ENCODE data around the gene TEX14.
"Not testable (repeated sequence)": the region's sequence is repeated elsewhere in the genome, so short reads cannot be mapped to it uniquely, and the experiment has no call there.

The TEX14 gene

DNA sequence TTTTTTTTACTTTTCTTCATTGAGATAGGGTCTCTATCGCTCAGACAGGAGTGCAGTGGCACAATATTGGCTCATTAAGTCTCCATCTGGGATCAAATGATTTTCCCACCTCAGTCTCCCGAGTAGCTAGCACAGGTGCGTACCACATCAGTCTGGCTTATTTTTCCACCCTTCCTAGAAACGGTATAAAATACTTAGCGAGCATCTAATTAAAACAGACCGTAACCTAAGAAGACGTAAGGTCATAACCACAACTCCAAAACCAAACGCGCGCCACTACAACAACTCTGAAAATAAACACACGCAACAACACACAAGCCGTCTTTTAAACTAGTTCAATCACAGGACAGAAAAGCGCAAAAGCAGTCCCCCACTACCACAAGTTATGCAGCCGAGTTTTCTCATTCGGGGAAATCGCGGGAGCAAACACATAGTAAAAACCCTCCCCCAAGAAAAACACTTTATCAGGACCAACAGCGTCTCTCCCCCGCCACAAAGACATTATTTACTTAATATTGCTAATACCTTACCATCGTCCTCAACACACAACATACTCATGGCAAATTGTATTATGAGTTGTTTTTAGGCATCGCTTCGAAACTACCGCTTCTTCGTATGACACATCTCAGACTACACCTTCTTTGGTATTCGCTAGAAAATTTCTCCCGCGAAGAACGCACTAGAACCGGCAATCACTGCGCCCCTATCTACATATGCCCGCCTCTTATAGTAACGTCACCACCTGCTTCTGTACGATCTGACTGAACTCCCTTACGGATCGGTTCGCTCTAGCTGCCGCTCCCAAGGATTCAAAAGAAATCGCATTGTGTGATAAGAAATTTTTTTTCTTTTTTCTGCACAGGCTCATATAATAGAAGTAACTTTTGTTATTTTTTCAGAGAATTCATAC, 32.8 kb downstream of the TEX14 start:
- Histone ChIP-seq H3K36me3 (ENCODE audit: control insufficient read depth in 2 of 2, insufficient read depth in 2 of 2, low read length in 2 of 2) (no peaks in the 10 kb centered on the region), H3K4me3 (ENCODE audit: low read length in 2 of 2) (peak overlapping the region; percentile 59 to 78), H3K4me1 (ENCODE audit: control insufficient read depth in 2 of 2, insufficient read depth in 2 of 2, low read length in 2 of 2) (no peaks in the 10 kb centered on the region), H3K9me3 (ENCODE audit: control insufficient read depth in 2 of 2, low read length in 2 of 2) (no peaks in the 10 kb centered on the region), H3K27ac (ENCODE audit: low read depth in 2 of 2, low read length in 2 of 2) (peak overlapping the region; percentile 67 to 70), H3K27me3 (ENCODE audit: control insufficient read depth in 2 of 2, insufficient read depth in 2 of 2, low read length in 2 of 2) (no peaks in the 10 kb centered on the region), H3K9ac (ENCODE audit: low read depth in 1 of 2, low read length in 2 of 2) (peak overlapping the region; percentile 73 to 81)

DNA sequence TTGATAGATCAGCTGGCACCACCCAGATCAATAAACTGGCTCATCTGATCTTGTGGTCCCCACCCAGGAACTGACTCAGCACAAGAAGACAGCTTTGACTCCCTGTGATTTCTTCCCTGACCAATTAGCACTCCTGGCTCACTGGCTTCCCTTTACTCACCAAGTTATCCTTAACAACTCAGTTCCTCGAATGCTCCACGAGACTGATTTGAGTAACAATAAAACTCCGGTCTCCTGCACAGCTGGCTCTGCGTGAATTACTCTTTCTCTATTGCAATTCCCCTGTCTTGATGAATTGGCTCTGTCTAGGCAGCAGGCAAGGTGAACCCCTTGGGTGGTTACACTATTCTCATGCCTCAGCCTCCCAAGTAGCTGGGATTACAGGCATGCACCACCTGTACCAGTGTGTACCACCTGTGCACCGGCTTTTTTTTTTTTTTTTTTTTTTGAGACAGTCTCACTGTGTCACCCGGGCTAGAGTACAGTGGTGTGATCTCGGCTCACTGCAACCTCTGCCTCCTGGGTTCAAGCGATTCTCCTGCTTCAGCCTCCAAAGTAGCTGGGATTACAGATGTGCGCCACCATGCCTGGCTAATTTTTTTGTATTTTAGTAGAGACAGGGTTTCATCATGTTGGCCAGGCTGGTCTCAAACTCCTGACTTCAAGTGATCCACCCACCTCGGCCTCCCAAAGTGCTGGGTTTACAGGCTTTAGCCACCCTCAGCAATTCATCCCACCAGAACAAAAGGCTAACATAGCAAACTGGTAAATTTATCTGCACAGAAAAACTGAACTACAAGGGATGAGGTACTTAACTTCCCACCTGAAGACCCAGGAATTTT, 33.7 kb downstream of the TEX14 start:
- Histone ChIP-seq H3K9ac (ENCODE audit: low read depth in 1 of 2, low read length in 2 of 2) (peak overlapping the region in 1 of 2 donors; percentile 12), H3K27ac (ENCODE audit: low read depth in 2 of 2, low read length in 2 of 2) (peak overlapping the region in 1 of 2 donors; percentile 70)
- H3K27me3 ChIP-seq (ENCODE audit: control insufficient read depth in 2 of 2, insufficient read depth in 2 of 2, low read length in 2 of 2) = not testable (repeated sequence)

GRCh38 chr17:58648236-58648635, 43.6 kb downstream of the TEX14 start:
- H3K36me3 ChIP-seq (ENCODE audit: control insufficient read depth in 2 of 2, insufficient read depth in 2 of 2, low read length in 2 of 2) = no peaks in the 10 kb centered on the region
- no peaks in the 10 kb centered on the region for H3K4me1 ChIP-seq (ENCODE audit: control insufficient read depth in 2 of 2, insufficient read depth in 2 of 2, low read length in 2 of 2)
- no peak overlapping the region for H3K4me3 ChIP-seq (ENCODE audit: low read length in 2 of 2)
- no peak overlapping the region for H3K27ac ChIP-seq (ENCODE audit: low read depth in 2 of 2, low read length in 2 of 2)
- no peaks in the 10 kb centered on the region for H3K27me3 ChIP-seq (ENCODE audit: control insufficient read depth in 2 of 2, insufficient read depth in 2 of 2, low read length in 2 of 2)
- no peaks in the 10 kb centered on the region for H3K9me3 ChIP-seq (ENCODE audit: control insufficient read depth in 2 of 2, low read length in 2 of 2)
- H3K9ac ChIP-seq (ENCODE audit: low read depth in 1 of 2, low read length in 2 of 2) = no peak overlapping the region

More for the DNA sequence above, 33.7 kb downstream of the TEX14 start:
- H3K4me3 ChIP-seq (ENCODE audit: low read length in 2 of 2) = peak overlapping the region; percentile 59 to 78
- not testable (repeated sequence) for H3K4me1 ChIP-seq (ENCODE audit: control insufficient read depth in 2 of 2, insufficient read depth in 2 of 2, low read length in 2 of 2); H3K36me3 ChIP-seq (ENCODE audit: control insufficient read depth in 2 of 2, insufficient read depth in 2 of 2, low read length in 2 of 2); H3K9me3 ChIP-seq (ENCODE audit: control insufficient read depth in 2 of 2, low read length in 2 of 2)

GRCh38 chr17:58643147-58643546, 48.7 kb downstream of the TEX14 start:
- no peaks in the 10 kb centered on the region for H3K27me3 ChIP-seq (ENCODE audit: control insufficient read depth in 2 of 2, insufficient read depth in 2 of 2, low read length in 2 of 2)
- H3K9ac ChIP-seq (ENCODE audit: low read depth in 1 of 2, low read length in 2 of 2) = no peak overlapping the region
- H3K4me1 ChIP-seq (ENCODE audit: control insufficient read depth in 2 of 2, insufficient read depth in 2 of 2, low read length in 2 of 2) = no peaks in the 10 kb centered on the region
- H3K27ac ChIP-seq (ENCODE audit: low read depth in 2 of 2, low read length in 2 of 2) = no peak overlapping the region
- no peak overlapping the region for H3K4me3 ChIP-seq (ENCODE audit: low read length in 2 of 2)
- H3K36me3 ChIP-seq (ENCODE audit: control insufficient read depth in 2 of 2, insufficient read depth in 2 of 2, low read length in 2 of 2) = no peaks in the 10 kb centered on the region
- no peaks in the 10 kb centered on the region for H3K9me3 ChIP-seq (ENCODE audit: control insufficient read depth in 2 of 2, low read length in 2 of 2)

DNA sequence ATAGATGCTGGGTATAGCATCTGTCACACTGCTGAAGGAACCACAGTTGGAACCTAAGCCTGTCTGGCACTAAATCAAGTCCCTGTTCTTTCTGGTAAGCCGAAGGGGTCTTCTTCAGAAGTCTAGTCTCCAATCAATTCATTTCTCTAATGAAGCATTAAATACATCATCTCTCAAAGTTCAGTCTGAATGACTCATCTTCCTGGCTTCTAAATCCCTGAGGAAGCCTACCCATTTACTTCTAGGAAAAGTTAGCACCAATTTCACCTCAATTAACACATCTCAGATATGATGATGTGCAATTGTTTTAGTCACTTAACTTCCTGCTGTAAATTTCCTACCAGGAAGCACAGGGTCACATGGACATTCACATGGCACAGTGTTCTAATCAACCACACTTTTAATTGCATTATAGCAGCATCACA, 49.9 kb downstream of the TEX14 start:
- no peaks in the 10 kb centered on the region for H3K4me1 ChIP-seq (ENCODE audit: control insufficient read depth in 2 of 2, insufficient read depth in 2 of 2, low read length in 2 of 2)
- H3K4me3 ChIP-seq (ENCODE audit: low read length in 2 of 2) = no peak overlapping the region
- no peaks in the 10 kb centered on the region for H3K9me3 ChIP-seq (ENCODE audit: control insufficient read depth in 2 of 2, low read length in 2 of 2)
- H3K36me3 ChIP-seq (ENCODE audit: control insufficient read depth in 2 of 2, insufficient read depth in 2 of 2, low read length in 2 of 2) = no peaks in the 10 kb centered on the region
- no peak overlapping the region for H3K9ac ChIP-seq (ENCODE audit: low read depth in 1 of 2, low read length in 2 of 2)
- no peaks in the 10 kb centered on the region for H3K27me3 ChIP-seq (ENCODE audit: control insufficient read depth in 2 of 2, insufficient read depth in 2 of 2, low read length in 2 of 2)
- no peak overlapping the region for H3K27ac ChIP-seq (ENCODE audit: low read depth in 2 of 2, low read length in 2 of 2)

DNA sequence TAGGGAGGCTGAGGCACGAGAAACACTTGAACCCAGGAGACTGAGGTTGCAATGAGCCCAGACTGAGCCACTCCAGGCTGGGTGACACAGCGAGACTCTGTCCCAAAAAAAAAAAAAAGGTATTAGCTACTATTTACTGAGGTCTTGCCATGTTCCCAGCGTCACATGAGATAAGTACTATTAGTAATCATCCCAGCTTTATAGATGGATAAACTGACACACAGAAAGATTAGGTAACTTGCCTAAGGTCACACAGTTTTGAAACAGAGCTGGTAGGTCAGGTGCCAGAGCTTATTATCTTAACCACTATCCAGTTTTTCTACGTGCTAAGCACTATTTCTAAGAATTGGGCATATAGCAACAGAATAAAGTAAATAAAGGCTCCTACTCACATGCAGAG, 51.6 kb downstream of the TEX14 start:
- no peaks in the 10 kb centered on the region for H3K9me3 ChIP-seq (ENCODE audit: control insufficient read depth in 2 of 2, low read length in 2 of 2)
- H3K4me3 ChIP-seq (ENCODE audit: low read length in 2 of 2) = no peak overlapping the region
- no peak overlapping the region for H3K9ac ChIP-seq (ENCODE audit: low read depth in 1 of 2, low read length in 2 of 2)
- H3K4me1 ChIP-seq (ENCODE audit: control insufficient read depth in 2 of 2, insufficient read depth in 2 of 2, low read length in 2 of 2) = no peaks in the 10 kb centered on the region
- H3K27ac ChIP-seq (ENCODE audit: low read depth in 2 of 2, low read length in 2 of 2) = no peak overlapping the region
- no peaks in the 10 kb centered on the region for H3K36me3 ChIP-seq (ENCODE audit: control insufficient read depth in 2 of 2, insufficient read depth in 2 of 2, low read length in 2 of 2)
- H3K27me3 ChIP-seq (ENCODE audit: control insufficient read depth in 2 of 2, insufficient read depth in 2 of 2, low read length in 2 of 2) = no peaks in the 10 kb centered on the region

DNA sequence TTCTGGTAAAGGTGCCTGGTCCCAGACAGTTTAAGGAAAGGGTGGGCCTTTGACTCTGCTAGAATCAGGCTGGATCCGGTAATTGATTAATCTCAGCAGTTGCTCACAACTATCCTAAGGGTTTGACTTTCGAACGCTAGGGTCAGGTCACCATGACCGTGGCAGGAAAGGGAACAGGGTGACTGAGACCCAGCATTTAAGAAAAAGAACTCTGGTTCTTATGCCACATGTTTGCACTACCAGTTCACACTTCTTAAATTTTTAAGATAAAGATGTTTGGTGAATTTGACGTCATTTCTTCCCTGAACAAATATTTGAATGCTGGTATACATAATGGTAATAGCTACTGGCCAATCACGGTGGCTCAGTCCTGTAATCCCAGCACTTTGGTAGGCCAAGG, 52.2 kb downstream of the TEX14 start:
- Histone ChIP-seq H3K4me1 (ENCODE audit: control insufficient read depth in 2 of 2, insufficient read depth in 2 of 2, low read length in 2 of 2) (no peaks in the 10 kb centered on the region), H3K9me3 (ENCODE audit: control insufficient read depth in 2 of 2, low read length in 2 of 2) (no peaks in the 10 kb centered on the region), H3K9ac (ENCODE audit: low read depth in 1 of 2, low read length in 2 of 2) (no peak overlapping the region), H3K27ac (ENCODE audit: low read depth in 2 of 2, low read length in 2 of 2) (no peak overlapping the region), H3K27me3 (ENCODE audit: control insufficient read depth in 2 of 2, insufficient read depth in 2 of 2, low read length in 2 of 2) (no peaks in the 10 kb centered on the region), H3K36me3 (ENCODE audit: control insufficient read depth in 2 of 2, insufficient read depth in 2 of 2, low read length in 2 of 2) (no peaks in the 10 kb centered on the region), H3K4me3 (ENCODE audit: low read length in 2 of 2) (no peak overlapping the region)

DNA sequence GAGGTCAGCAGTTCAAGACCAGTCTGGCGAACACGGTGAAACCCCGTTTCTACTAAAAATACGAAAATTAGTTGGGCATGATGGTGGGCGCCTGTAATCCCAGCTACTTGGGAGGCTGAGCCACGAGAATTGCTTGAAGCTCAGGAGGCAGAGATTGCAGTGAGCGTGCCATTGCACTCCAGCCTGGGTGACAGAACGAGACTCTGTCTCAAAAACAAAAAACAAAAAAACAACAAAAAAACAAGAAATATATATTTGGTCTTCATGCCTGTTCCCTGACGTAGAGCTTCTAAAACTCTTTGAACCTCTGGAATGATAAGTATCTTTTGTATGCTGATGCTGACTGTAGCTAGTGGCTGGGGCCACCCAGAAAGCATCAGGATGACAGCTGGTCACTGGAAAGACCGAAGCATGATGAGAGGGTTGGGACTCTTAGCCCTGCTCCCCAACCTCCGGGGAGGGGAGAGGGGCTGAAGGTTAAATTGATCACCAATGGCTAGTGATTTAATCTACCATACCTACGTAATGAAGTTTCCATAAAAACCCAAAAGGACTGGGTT, 54.8 kb downstream of the TEX14 start:
- Histone ChIP-seq H3K9ac (ENCODE audit: low read depth in 1 of 2, low read length in 2 of 2) (no peak overlapping the region), H3K4me1 (ENCODE audit: control insufficient read depth in 2 of 2, insufficient read depth in 2 of 2, low read length in 2 of 2) (peaks cover 3 to 4% of the 10 kb centered on the region in 2 donors), H3K9me3 (ENCODE audit: control insufficient read depth in 2 of 2, low read length in 2 of 2) (no peaks in the 10 kb centered on the region)

GRCh38 chr17:58632324-58633314, 59.2 kb downstream of the TEX14 start:
- Histone ChIP-seq H3K4me3 (ENCODE audit: low read length in 2 of 2) (peak overlapping the region; percentile 63 to 85), H3K9me3 (ENCODE audit: control insufficient read depth in 2 of 2, low read length in 2 of 2) (no peaks in the 10 kb centered on the region), H3K4me1 (ENCODE audit: control insufficient read depth in 2 of 2, insufficient read depth in 2 of 2, low read length in 2 of 2) (peaks cover 4 to 8% of the 10 kb centered on the region in 2 donors), H3K27ac (ENCODE audit: low read depth in 2 of 2, low read length in 2 of 2) (peak overlapping the region; percentile 69 to 82), H3K9ac (ENCODE audit: low read depth in 1 of 2, low read length in 2 of 2) (peak overlapping the region; percentile 70), H3K27me3 (ENCODE audit: control insufficient read depth in 2 of 2, insufficient read depth in 2 of 2, low read length in 2 of 2) (no peaks in the 10 kb centered on the region), H3K36me3 (ENCODE audit: control insufficient read depth in 2 of 2, insufficient read depth in 2 of 2, low read length in 2 of 2) (no peaks in the 10 kb centered on the region)

More for the DNA sequence above, 54.8 kb downstream of the TEX14 start:
- H3K27ac ChIP-seq (ENCODE audit: low read depth in 2 of 2, low read length in 2 of 2) = no peak overlapping the region
- H3K27me3 ChIP-seq (ENCODE audit: control insufficient read depth in 2 of 2, insufficient read depth in 2 of 2, low read length in 2 of 2) = no peaks in the 10 kb centered on the region
- H3K36me3 ChIP-seq (ENCODE audit: control insufficient read depth in 2 of 2, insufficient read depth in 2 of 2, low read length in 2 of 2) = no peaks in the 10 kb centered on the region
- no peak overlapping the region for H3K4me3 ChIP-seq (ENCODE audit: low read length in 2 of 2)
